GM12801 (cell line): ENCODE results near the gene PDZD7.

Source experiments
- TF ChIP-seq, protein P1 (sequence below): IDR thresholded peaks from one replicate; pipeline ENCODE4 v1.5.1; 2011; ENCODE audit warnings: control low read depth; ENCODE audit not compliant: insufficient read length; ENCODE audit errors: extremely low read depth

PDZD7 gene

DNA sequence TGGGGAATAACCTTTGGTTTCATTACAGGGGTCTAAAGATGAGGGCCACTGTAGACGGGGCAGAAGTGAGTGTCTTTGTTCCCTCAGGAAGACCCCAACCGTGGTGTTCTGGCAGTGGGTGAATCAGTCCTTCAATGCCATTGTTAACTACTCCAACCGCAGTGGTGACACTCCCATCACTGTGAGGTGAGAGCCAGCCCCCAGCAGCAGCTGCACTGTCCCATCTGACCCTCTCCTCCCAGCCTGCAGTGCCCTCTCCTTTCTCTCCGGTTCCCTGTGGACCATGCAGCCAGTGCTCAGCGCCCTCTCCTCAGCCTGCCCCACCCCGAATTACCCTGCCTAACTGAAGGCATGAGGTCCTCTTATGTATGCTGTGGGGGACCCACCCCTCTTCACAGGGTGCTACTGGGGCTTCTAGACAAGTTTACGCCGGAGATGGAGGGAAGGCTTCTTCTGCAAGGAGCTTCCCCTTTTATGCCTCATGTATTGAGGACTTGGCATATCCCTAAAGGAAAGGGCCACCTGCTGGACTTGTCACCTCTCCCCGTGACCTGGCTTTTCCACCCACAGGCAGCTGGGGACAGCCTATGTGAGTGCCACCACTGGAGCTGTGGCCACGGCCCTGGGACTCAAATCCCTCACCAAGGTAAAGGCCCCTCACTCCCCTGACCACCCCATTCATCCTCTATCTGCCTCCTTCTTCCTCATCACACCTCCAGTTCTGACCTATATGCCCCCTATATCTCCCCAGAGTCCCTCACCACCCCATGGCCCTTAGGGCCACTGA lies 5.2 kb upstream of the PDZD7 start:
- TF ChIP-seq, protein P1, sequence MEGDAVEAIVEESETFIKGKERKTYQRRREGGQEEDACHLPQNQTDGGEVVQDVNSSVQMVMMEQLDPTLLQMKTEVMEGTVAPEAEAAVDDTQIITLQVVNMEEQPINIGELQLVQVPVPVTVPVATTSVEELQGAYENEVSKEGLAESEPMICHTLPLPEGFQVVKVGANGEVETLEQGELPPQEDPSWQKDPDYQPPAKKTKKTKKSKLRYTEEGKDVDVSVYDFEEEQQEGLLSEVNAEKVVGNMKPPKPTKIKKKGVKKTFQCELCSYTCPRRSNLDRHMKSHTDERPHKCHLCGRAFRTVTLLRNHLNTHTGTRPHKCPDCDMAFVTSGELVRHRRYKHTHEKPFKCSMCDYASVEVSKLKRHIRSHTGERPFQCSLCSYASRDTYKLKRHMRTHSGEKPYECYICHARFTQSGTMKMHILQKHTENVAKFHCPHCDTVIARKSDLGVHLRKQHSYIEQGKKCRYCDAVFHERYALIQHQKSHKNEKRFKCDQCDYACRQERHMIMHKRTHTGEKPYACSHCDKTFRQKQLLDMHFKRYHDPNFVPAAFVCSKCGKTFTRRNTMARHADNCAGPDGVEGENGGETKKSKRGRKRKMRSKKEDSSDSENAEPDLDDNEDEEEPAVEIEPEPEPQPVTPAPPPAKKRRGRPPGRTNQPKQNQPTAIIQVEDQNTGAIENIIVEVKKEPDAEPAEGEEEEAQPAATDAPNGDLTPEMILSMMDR = no peak

DNA sequence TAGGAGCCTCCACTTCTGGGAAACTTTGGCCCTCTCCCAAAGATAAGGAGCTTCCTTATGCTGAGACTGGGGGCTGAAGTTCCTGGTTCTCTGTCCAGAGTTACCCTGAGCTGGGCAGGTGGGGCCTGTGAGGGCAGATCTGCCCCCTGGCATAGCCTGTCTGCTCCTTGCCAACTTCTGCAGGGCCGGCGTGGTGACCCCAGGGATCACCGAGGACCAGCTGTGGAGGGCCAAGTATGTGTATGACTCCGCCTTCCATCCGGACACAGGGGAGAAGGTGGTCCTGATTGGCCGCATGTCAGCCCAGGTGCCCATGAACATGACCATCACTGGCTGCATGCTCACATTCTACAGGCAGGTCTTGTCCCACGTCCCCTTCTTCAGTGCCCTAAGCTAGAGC lies 4.4 kb upstream of the PDZD7 start:
- TF ChIP-seq, protein P1 = no peak

DNA sequence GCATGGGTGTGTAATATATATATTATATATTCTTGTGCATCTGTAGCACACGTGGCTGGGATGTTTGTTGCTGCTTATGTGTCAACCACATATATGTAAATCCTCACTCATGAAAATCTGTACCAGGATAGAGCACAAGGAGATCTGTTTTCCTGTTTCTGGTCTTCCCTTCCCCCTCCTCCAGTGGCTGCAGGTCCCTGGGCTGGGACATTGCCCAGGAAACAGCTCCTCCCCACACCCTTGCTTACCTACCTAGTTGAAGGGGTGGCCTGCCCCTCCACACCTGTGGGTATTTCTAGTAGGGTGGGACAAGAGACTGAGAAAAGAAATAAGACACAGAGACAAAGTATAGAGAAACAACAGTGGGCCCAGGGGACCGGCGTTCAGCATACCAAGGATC lies 2.3 kb upstream of the PDZD7 start:
- TF ChIP-seq, protein P1 = no peak

DNA sequence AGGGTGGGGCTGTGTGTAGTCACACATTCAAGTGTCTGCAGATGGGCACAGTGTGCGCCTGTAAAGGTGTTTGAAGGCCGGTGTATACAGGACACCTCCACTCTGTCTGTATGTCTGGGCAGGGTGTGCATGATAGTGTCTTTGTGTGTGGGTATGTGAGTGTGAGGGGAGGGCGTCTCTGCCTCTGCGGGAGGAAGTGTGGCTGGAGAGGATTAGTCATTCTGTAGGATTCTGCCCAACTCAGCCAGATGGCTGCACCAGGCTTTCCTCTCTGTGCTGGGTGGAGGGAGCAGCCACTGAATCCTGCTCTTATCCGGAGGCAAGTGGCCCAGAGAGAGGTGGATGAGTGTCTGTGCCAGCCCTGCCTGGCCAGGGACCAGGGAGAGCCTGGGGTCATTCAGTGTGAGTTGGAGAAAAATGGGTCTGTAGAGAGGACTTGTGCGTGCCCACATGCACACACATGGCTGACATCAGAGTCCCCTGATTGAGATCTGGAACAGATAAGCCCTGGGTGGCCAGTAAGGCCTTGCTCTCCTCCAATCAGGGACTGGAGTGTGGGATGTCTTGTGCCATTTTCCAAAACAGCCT lies 1.8 kb upstream of the PDZD7 start:
- TF ChIP-seq, protein P1 = no peak

- TF ChIP-seq, protein P1 = no peak
Measured at GRCh38 chr10:101031796-101032636, 1.1 kb upstream of the PDZD7 start.

- TF ChIP-seq, protein P1 = no peak
Measured at GRCh38 chr10:101030496-101031127, 317 bp downstream of the PDZD7 start.
